ENCODE measurements around the gene CPSF7. TPM values are rescaled to one million over a fixed set of nuclear protein-coding genes. Genes with fewer than 3 reads are reported as not detected.

Gene CPSF7, protein sequence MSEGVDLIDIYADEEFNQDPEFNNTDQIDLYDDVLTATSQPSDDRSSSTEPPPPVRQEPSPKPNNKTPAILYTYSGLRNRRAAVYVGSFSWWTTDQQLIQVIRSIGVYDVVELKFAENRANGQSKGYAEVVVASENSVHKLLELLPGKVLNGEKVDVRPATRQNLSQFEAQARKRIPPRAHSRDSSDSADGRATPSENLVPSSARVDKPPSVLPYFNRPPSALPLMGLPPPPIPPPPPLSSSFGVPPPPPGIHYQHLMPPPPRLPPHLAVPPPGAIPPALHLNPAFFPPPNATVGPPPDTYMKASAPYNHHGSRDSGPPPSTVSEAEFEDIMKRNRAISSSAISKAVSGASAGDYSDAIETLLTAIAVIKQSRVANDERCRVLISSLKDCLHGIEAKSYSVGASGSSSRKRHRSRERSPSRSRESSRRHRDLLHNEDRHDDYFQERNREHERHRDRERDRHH
- total RNA-seq = 25.4 TPM
- 76.3 TPM for polyA plus RNA-seq
- long read RNA-seq, donor 1, partial matches to known transcripts = 0 of 1 reads
- long read RNA-seq, donor 1, other reads (novel, unspliced or antisense) = 0 of 1 reads
- long read RNA-seq, donor 2 = 0 reads
- long read RNA-seq, donor 3, transcript CPSF7-202 (10 exons, 3,650 nt) = major isoform, 9 of 32 reads
- long read RNA-seq, donor 3, partial matches to known transcripts = 16 of 32 reads
- long read RNA-seq, donor 3, other reads (novel, unspliced or antisense) = 0 of 32 reads
- long read RNA-seq, donor 4, partial matches to known transcripts = 5 of 8 reads
- long read RNA-seq, donor 4, other reads (novel, unspliced or antisense) = 0 of 8 reads
- long read RNA-seq, donor 5, transcript CPSF7-202 (10 exons, 3,650 nt) = major isoform, 5 of 47 reads
- long read RNA-seq, donor 5, partial matches to known transcripts = 40 of 47 reads
- long read RNA-seq, donor 5, other reads (novel, unspliced or antisense) = 0 of 47 reads
- long read RNA-seq, donor 6, transcript CPSF7-202 (10 exons, 3,650 nt) = minor isoform, 5 of 15 reads
- long read RNA-seq, donor 6, transcript CPSF7-205 (10 exons, 3,524 nt) = major isoform, 6 of 15 reads
- long read RNA-seq, donor 6, partial matches to known transcripts = 0 of 15 reads
- long read RNA-seq, donor 6, other reads (novel, unspliced or antisense) = 0 of 15 reads
- long read RNA-seq, donor 7, transcript CPSF7-205 (10 exons, 3,524 nt) = major isoform, 6 of 135 reads
- long read RNA-seq, donor 7, partial matches to known transcripts = 55 of 135 reads
- long read RNA-seq, donor 7, other reads (novel, unspliced or antisense) = 65 of 135 reads
- long read RNA-seq, donor 8, partial matches to known transcripts = 0 of 4 reads
- long read RNA-seq, donor 8, other reads (novel, unspliced or antisense) = 0 of 4 reads
- long read RNA-seq, donor 9, partial matches to known transcripts = 8 of 19 reads
- long read RNA-seq, donor 9, other reads (novel, unspliced or antisense) = 0 of 19 reads
- long read RNA-seq, donor 10, partial matches to known transcripts = 19 of 29 reads
- long read RNA-seq, donor 10, other reads (novel, unspliced or antisense) = 0 of 29 reads

DNA sequence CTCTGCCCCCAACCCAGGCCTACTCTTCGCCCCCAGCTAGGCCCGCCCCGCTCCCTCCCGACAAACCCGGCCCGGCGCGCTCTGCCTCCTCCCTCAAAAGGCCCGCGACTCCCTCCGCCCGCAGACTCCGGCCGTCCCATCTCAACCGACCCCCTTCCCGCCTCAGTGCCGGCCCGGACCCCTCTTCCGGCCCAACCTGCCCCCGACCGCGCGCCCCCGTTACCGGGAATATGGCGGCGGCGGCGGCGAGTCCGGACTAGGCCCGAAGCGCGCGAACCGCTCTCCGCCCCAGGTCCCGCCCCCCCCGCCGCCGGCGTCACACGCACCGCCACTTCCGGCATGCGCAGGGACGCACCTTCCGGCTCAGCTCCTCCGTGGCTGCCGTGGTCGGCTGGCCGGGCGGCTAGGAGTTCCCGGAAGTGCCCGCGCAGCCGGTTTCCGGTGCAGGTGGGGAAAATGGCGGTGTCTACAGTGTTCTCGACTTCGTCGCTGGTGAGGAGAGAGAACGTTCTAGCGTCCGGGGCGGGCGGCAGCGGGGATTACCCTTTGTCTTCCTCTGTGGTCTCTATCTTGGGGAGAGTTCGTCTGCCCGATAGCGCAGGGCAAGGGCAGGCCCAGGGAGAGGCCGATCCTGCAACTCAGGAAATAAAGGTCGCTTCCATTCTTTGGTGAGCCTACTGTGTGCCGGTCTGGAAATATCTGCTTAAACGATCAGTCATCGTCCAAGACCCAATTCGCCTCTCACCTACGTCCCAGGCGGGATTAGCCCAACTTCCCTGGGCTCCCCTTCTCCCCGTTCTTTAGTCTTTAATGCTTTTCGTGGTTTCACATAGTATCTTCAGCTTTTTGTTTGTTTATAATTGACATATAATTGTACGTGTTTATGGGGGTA lies at the start of gene CPSF7, which contains the start of gene SDHAF2:
Gene CPSF7, minus strand, starts transcription at position 285 of the 892 bp plus-strand sequence. CDS start 740 bp downstream, outside the sequence.
Gene SDHAF2, plus strand, starts transcription at position 434 of the 892 bp plus-strand sequence. Its CDS starts 23 bp downstream, at position 457.
- H3K4me1 ChIP-seq (ENCODE audit: control insufficient read depth in 2 of 2, insufficient read depth in 2 of 2, low read length in 2 of 2) = peaks cover 7 to 15% of the 10 kb centered on the region in 2 donors
- no peaks in the 10 kb centered on the region for H3K27me3 ChIP-seq (ENCODE audit: control insufficient read depth in 2 of 2, insufficient read depth in 1 of 2, low read length in 1 of 2)
- under 1% methylated on average over 82 of the region's 82 CpGs for WGBS
- H3K27ac ChIP-seq (ENCODE audit: low read depth in 1 of 2, low read length in 1 of 2) = peak within 1 kb of the TSS; percentile 93 to 98
- peak within 1 kb of the TSS; percentile 89 to 94 for H3K4me3 ChIP-seq (ENCODE audit: low read length in 2 of 2)
- peak; percentile 82 to 97 (median 91) for DNase-seq (ENCODE audit: low read depth in 6 of 9, low spot score in 9 of 9)
- H3K36me3 ChIP-seq (ENCODE audit: control insufficient read depth in 2 of 2, insufficient read depth in 2 of 2, low read length in 1 of 2) = peaks cover 29 to 46% of the 10 kb centered on the region in 2 donors
- H3K9me3 ChIP-seq (ENCODE audit: control insufficient read depth in 2 of 2, insufficient read depth in 1 of 2, low read length in 1 of 2) = no peaks in the 10 kb centered on the region

DNA sequence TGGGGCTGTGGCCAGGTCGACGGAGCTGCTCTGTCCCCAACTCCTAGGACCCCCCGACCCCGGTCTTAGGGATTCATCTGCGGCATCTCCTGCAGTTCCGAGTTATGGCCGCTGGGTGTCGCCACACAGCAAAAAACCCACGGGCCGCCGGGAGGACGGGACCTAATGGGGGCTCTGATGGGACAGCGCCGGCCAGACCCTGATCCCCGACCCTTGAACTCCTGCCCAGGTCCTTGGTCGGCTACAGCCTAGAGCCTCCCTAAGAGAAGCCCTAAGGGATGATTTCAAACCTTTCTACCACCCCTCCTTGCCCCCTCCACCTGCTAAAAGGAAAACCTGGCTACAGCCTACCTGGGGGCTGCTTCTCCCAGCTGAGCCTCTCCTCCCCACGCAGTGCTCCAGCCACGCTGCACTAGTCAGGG lies 48.0 kb upstream of the CPSF7 start:
- Histone ChIP-seq H3K4me3 (ENCODE audit: low read length in 2 of 2) (no peak overlapping the region), H3K36me3 (ENCODE audit: control insufficient read depth in 2 of 2, insufficient read depth in 2 of 2, low read length in 1 of 2) (peaks cover 5 to 6% of the 10 kb centered on the region in 2 donors), H3K9me3 (ENCODE audit: control insufficient read depth in 2 of 2, insufficient read depth in 1 of 2, low read length in 1 of 2) (no peaks in the 10 kb centered on the region), H3K4me1 (ENCODE audit: control insufficient read depth in 2 of 2, insufficient read depth in 2 of 2, low read length in 2 of 2) (no peaks in the 10 kb centered on the region), H3K27ac (ENCODE audit: low read depth in 1 of 2, low read length in 1 of 2) (no peak overlapping the region), H3K27me3 (ENCODE audit: control insufficient read depth in 2 of 2, insufficient read depth in 1 of 2, low read length in 1 of 2) (peaks cover 0 to 22% of the 10 kb centered on the region in 2 donors)
- DNase-seq (ENCODE audit: low read depth in 6 of 9, low spot score in 9 of 9) = peak in 6 of 9 donors; percentile 6 to 54 (median 32)
- 8% methylated on average over 18 of the region's 18 CpGs for WGBS

DNA sequence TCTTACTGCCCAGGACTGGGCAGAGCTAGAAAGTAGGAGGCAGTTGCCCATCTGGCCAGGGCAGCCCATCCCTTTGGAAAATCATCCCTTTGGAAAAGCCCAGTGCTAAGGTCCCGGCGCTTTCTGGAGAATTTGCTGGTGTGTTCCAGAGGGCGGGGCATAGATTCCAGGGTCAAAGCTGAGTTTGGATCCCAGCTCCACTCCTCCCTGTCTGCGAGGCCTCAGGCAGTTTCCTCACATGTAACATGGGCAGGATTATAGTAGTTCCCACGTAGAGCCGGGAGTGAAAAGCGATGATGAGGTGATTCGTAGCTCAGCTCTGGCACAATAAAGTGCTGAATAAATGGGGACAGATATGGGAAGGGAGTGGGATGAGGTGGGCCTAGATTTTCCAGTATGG lies 47.4 kb upstream of the CPSF7 start:
- Histone ChIP-seq H3K36me3 (ENCODE audit: control insufficient read depth in 2 of 2, insufficient read depth in 2 of 2, low read length in 1 of 2) (peaks cover 5 to 6% of the 10 kb centered on the region in 2 donors), H3K27ac (ENCODE audit: low read depth in 1 of 2, low read length in 1 of 2) (no peak overlapping the region), H3K4me1 (ENCODE audit: control insufficient read depth in 2 of 2, insufficient read depth in 2 of 2, low read length in 2 of 2) (no peaks in the 10 kb centered on the region), H3K9me3 (ENCODE audit: control insufficient read depth in 2 of 2, insufficient read depth in 1 of 2, low read length in 1 of 2) (no peaks in the 10 kb centered on the region), H3K27me3 (ENCODE audit: control insufficient read depth in 2 of 2, insufficient read depth in 1 of 2, low read length in 1 of 2) (peaks cover 0 to 15% of the 10 kb centered on the region in 2 donors), H3K4me3 (ENCODE audit: low read length in 2 of 2) (no peak overlapping the region)
- no peak for DNase-seq (ENCODE audit: low read depth in 6 of 9, low spot score in 9 of 9)
- 84% methylated on average over 8 of the region's 8 CpGs for whole genome bisulfite sequencing

DNA sequence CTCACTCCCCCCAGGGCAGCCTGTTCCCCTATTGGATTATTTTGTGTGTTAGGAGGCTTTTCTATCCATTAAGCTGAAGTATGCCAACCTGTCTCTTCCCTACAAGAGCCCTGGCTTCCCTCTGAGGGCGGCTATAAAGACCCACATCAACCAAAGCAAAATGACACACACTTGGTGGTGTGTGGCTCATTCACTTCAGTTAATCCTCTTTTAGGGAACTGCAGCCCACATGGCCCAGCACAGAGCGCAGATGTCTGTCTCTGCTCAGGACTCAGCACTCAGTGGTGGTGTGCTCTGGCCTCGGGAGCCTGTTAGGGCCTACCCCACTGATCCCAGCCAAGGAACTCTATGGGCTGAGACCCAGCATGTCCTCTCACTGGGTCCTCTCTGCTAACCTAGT lies 46.6 kb upstream of the CPSF7 start:
- Histone ChIP-seq H3K27me3 (ENCODE audit: control insufficient read depth in 2 of 2, insufficient read depth in 1 of 2, low read length in 1 of 2) (peaks cover 0 to 9% of the 10 kb centered on the region in 2 donors), H3K4me3 (ENCODE audit: low read length in 2 of 2) (no peak overlapping the region), H3K4me1 (ENCODE audit: control insufficient read depth in 2 of 2, insufficient read depth in 2 of 2, low read length in 2 of 2) (peaks cover 0 to 3% of the 10 kb centered on the region in 2 donors), H3K9me3 (ENCODE audit: control insufficient read depth in 2 of 2, insufficient read depth in 1 of 2, low read length in 1 of 2) (no peaks in the 10 kb centered on the region), H3K27ac (ENCODE audit: low read depth in 1 of 2, low read length in 1 of 2) (no peak overlapping the region), H3K36me3 (ENCODE audit: control insufficient read depth in 2 of 2, insufficient read depth in 2 of 2, low read length in 1 of 2) (peaks cover 5 to 6% of the 10 kb centered on the region in 2 donors)
- WGBS = 97% methylated on average over 3 of the region's 3 CpGs
- DNase-seq (ENCODE audit: low read depth in 6 of 9, low spot score in 9 of 9) = no peak

DNA sequence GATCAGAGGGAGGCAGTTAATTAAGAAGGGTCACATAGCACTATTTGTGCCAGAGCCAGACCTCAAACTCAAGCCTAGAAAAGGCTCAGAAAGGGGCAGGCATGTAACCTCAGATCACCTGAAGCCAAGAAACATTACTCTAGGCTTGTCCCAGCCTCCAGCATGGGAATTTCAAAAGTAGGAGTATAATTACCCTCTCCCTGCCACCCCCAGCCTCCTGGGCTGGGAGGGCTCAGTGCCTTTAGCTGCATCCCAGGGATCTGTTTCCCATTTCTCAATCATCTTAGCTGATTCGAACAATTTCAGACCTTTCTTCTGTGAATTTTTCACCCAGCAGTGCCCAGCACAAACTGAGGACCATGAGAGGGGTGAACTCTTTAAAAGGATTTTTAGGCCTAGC lies 45.7 kb upstream of the CPSF7 start:
- Histone ChIP-seq H3K4me1 (ENCODE audit: control insufficient read depth in 2 of 2, insufficient read depth in 2 of 2, low read length in 2 of 2) (peaks cover 0 to 3% of the 10 kb centered on the region in 2 donors), H3K27ac (ENCODE audit: low read depth in 1 of 2, low read length in 1 of 2) (no peak overlapping the region), H3K36me3 (ENCODE audit: control insufficient read depth in 2 of 2, insufficient read depth in 2 of 2, low read length in 1 of 2) (peaks cover 9 to 12% of the 10 kb centered on the region in 2 donors), H3K27me3 (ENCODE audit: control insufficient read depth in 2 of 2, insufficient read depth in 1 of 2, low read length in 1 of 2) (peaks cover 0 to 5% of the 10 kb centered on the region in 2 donors), H3K9me3 (ENCODE audit: control insufficient read depth in 2 of 2, insufficient read depth in 1 of 2, low read length in 1 of 2) (no peaks in the 10 kb centered on the region), H3K4me3 (ENCODE audit: low read length in 2 of 2) (no peak overlapping the region)
- DNase-seq (ENCODE audit: low read depth in 6 of 9, low spot score in 9 of 9) = no peak
- WGBS = 94% methylated on average over 1 of the region's 1 CpG

DNA sequence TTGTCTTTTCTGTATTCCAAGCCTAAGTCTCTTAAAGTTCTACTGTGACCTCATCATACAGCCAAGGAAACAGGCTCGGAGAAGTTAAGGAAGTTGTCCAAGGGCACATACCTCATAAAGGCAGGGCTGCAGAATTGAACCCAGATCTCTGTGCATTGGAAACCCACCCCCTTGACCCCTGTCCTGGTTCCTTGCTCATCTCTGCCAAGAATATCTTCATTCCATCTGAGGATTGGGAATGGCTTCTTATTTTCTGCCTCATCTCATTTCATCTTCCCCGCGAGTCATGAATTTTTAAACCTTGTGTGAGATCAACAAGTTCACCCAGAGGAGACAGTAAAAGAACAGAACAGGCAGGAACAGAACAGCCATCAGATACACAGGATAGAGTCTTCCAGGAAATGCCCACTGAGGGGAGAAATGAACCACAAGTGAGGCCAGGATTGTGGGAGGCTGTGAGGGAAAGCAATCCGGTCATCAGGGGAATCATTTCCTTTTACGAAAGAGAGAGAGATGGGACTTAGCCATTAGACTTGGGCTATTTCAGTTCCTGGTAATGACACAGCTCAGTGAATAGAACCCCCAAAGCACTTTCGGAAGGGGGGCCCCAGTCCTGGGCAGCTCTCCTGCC lies 44.4 kb upstream of the CPSF7 start:
- no peak overlapping the region for H3K27ac ChIP-seq (ENCODE audit: low read depth in 1 of 2, low read length in 1 of 2)
- peaks cover 0 to 5% of the 10 kb centered on the region in 2 donors for H3K27me3 ChIP-seq (ENCODE audit: control insufficient read depth in 2 of 2, insufficient read depth in 1 of 2, low read length in 1 of 2)
- H3K4me1 ChIP-seq (ENCODE audit: control insufficient read depth in 2 of 2, insufficient read depth in 2 of 2, low read length in 2 of 2) = peaks cover 0 to 3% of the 10 kb centered on the region in 2 donors
- no peak overlapping the region for H3K4me3 ChIP-seq (ENCODE audit: low read length in 2 of 2)
- H3K36me3 ChIP-seq (ENCODE audit: control insufficient read depth in 2 of 2, insufficient read depth in 2 of 2, low read length in 1 of 2) = peaks cover 12 to 13% of the 10 kb centered on the region in 2 donors
- H3K9me3 ChIP-seq (ENCODE audit: control insufficient read depth in 2 of 2, insufficient read depth in 1 of 2, low read length in 1 of 2) = no peaks in the 10 kb centered on the region
- no peak for DNase-seq (ENCODE audit: low read depth in 6 of 9, low spot score in 9 of 9)
- WGBS = 96% methylated on average over 6 of the region's 6 CpGs

DNA sequence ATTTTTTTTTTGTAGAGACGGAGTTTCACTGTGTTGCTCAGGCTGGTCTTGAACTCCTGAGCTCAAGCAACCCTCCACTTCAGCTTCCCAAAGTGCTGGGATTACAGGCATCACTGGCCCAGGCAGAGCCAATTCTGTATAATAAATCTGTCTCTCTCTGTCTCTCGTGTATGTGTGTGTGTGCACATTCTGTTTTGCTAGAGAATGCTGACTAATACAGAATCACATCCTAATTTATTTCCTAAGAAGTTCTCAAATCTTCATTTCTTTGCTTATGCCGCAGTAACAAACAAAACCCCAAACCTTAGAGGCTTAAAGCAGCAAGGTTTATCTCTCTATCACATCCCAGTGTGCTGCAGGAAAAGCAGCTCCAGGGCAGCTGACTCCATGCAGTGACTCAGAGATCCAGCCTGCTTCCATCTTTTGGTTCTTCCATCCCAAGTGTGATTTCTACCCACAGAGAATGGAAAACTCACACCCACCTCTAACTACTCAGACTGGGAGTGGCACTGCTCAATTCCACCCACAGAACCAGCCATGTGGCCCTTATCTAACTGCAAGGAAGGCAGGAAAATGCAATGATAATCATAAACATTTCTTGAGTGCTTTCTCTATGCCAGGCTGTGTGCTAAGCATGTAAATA lies 43.7 kb upstream of the CPSF7 start:
- H3K27ac ChIP-seq (ENCODE audit: low read depth in 1 of 2, low read length in 1 of 2) = no peak overlapping the region
- DNase-seq (ENCODE audit: low read depth in 6 of 9, low spot score in 9 of 9) = no peak
- peaks cover 0 to 5% of the 10 kb centered on the region in 2 donors for H3K27me3 ChIP-seq (ENCODE audit: control insufficient read depth in 2 of 2, insufficient read depth in 1 of 2, low read length in 1 of 2)
- no peak overlapping the region for H3K4me3 ChIP-seq (ENCODE audit: low read length in 2 of 2)
- no peaks in the 10 kb centered on the region for H3K9me3 ChIP-seq (ENCODE audit: control insufficient read depth in 2 of 2, insufficient read depth in 1 of 2, low read length in 1 of 2)
- H3K4me1 ChIP-seq (ENCODE audit: control insufficient read depth in 2 of 2, insufficient read depth in 2 of 2, low read length in 2 of 2) = peaks cover 0 to 3% of the 10 kb centered on the region in 2 donors
- 94% methylated on average over 3 of the region's 3 CpGs for WGBS
- peaks cover 12 to 15% of the 10 kb centered on the region in 2 donors for H3K36me3 ChIP-seq (ENCODE audit: control insufficient read depth in 2 of 2, insufficient read depth in 2 of 2, low read length in 1 of 2)
